H1 (cell line): ENCODE data around the gene BRD3OS.

Source experiments
- CEBPB ChIP-seq: IDR thresholded peaks from 2 replicates; pipeline ENCODE4 v1.6.1; 2012; ENCODE audit warnings: low read depth, low read length
- EGR1 ChIP-seq: IDR thresholded peaks from 2 replicates; pipeline ENCODE4 v1.6.1; 2011; ENCODE audit warnings: low read depth, low read length, borderline replicate concordance
- SP1 ChIP-seq: IDR thresholded peaks from 2 replicates; pipeline ENCODE4 v1.6.1; 2011; ENCODE audit warnings: low read depth, low read length
- YY1 ChIP-seq: IDR thresholded peaks from 2 replicates; pipeline ENCODE4 v1.6.1; 2011; ENCODE audit warnings: low read depth, mild to moderate bottlenecking, low read length

DNA sequence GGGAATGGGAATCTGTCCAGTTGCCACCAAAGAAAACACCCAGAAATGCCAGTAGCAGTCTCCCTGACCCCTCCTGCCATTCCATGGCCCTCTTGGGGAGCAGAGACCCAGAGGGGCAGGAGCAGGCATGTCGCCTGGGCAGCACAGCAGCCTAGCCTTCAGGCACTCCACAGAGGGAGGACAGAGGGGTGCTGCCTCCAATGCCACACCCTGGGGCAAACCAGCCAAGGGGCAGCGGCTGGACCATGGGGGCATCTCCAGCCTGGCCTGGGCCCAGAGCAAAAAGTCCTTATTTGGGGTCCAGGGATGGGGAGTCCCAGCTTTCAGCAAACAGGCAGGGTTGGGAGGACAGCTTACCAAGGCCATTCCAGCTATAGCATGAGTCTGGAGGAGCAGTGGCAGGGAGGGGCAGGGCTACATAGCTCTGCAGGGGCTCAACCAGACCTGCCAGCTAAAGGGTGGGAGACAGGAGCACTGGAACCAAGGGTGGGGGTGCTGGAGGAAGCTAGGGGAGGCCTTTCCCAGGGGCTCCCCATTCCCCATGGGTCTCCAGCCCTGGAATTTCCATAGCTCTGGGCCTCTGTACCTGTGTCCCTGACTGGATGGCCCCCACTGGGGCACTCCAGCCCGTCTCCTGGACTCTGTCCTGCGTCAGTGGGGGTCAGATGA lies 35.9 kb downstream of the BRD3OS start:
- no peak for TF ChIP-seq CEBPB
- no peak for TF ChIP-seq EGR1
- TF ChIP-seq YY1, result no peak
- no peak for TF ChIP-seq SP1
